Progenitor cell of endocrine pancreas (in vitro differentiated cells): Measurements from ENCODE around the gene ETV3L. TPM values are rescaled to one million over a fixed set of nuclear protein-coding genes. Genes with fewer than 3 reads are reported as not detected.
A peak's percentile ranks its signal among the peaks of the same experiment; 100 is the strongest.

Experiments
- DNase-seq: peaks from one replicate; pipeline ENCODE4 v3.0.0; 2021; ENCODE audit warnings: low spot score; ENCODE audit not compliant: unreplicated experiment
- H3K27ac Mint-ChIP-seq: 2 replicates; pipeline ENCODE4 v1.8.0; 2021; ENCODE audit warnings: mild to moderate bottlenecking, moderate library complexity, mixed read lengths
- H3K27me3 Mint-ChIP-seq: 2 replicates; pipeline ENCODE4 v1.8.0; 2021; ENCODE audit warnings: mixed read lengths
- H3K36me3 Mint-ChIP-seq: 2 replicates; pipeline ENCODE4 v1.8.0; 2022; ENCODE audit warnings: mixed read lengths; ENCODE audit not compliant: insufficient read depth
- H3K4me1 Mint-ChIP-seq: 2 replicates; pipeline ENCODE4 v1.8.0; 2021; ENCODE audit warnings: low read depth, mixed read lengths
- H3K4me3 Mint-ChIP-seq: 2 replicates; pipeline ENCODE4 v1.8.0; 2021; ENCODE audit warnings: low read depth, mild to moderate bottlenecking, moderate library complexity, mixed read lengths
- H3K9me3 Mint-ChIP-seq: 2 replicates; pipeline ENCODE4 v1.8.0; 2021; ENCODE audit warnings: low read depth, mixed read lengths
- total RNA-seq: library from RNA; stranded (reverse); gene quantifications from 2 replicates; pipeline ENCODE4 v1.2.1, GENCODE V29; 2021
- TF ChIP-seq, protein P1 (sequence below): fragments of 200-600 bp; sonication (generic); IDR thresholded peaks from one replicate; pipeline ENCODE4 v1.5.0; 2021; ENCODE audit warnings: antibody characterized with exemption, mild to moderate bottlenecking; ENCODE audit not compliant: unreplicated experiment

Gene ETV3L
- total RNA-seq, 1 donor from 2014 or later = 0.72 TPM

DNA sequence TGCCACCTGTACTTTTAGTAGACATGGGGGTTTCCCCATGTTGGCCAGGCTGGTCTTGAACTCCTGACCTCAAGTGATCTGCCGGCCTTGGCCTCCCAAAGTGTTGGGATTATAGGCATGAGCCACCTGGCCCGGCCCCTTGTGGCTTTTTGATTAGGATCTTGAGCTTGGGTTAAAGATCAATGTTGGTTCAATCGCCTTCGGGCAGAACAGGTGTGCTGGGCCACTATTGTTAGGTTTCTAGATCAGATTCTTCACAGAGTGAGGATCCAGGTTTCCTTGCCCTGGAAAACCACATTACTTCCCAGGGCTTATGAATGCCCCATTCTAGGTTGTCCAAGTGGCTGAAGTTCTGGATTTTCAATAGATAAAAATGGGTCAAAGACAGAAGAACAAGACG, 32.5 kb upstream of the ETV3L start:
- peaks cover 24% of the 10 kb centered on the region for H3K4me1 Mint-ChIP-seq

DNA sequence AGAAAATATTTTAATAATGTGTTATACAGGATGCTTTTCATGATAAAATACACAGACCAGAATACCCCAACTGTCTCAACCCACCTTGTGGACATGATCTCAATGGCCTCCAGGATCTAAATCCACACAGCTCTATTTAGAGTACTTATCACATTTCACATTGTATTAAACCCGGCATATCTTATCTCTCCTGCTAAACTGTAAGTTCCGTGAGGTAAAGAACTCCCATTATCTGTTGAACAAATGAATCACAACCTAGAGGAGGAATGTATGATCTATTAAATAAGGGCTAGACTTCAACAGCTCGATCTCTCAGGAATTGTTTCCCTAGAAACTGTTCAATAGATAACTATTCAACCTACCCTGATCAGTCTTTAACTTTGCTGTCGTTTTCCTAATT, 31.7 kb upstream of the ETV3L start:
- DNase-seq = no peak
- TF ChIP-seq, protein P1, sequence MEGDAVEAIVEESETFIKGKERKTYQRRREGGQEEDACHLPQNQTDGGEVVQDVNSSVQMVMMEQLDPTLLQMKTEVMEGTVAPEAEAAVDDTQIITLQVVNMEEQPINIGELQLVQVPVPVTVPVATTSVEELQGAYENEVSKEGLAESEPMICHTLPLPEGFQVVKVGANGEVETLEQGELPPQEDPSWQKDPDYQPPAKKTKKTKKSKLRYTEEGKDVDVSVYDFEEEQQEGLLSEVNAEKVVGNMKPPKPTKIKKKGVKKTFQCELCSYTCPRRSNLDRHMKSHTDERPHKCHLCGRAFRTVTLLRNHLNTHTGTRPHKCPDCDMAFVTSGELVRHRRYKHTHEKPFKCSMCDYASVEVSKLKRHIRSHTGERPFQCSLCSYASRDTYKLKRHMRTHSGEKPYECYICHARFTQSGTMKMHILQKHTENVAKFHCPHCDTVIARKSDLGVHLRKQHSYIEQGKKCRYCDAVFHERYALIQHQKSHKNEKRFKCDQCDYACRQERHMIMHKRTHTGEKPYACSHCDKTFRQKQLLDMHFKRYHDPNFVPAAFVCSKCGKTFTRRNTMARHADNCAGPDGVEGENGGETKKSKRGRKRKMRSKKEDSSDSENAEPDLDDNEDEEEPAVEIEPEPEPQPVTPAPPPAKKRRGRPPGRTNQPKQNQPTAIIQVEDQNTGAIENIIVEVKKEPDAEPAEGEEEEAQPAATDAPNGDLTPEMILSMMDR = no peak
- peak overlapping the region; percentile 10 for H3K27ac Mint-ChIP-seq
- no peak overlapping the region for H3K4me3 Mint-ChIP-seq
- H3K36me3 Mint-ChIP-seq = peaks cover 38% of the 10 kb centered on the region
- H3K4me1 Mint-ChIP-seq = peaks cover 15% of the 10 kb centered on the region
- no peaks in the 10 kb centered on the region for H3K9me3 Mint-ChIP-seq
- no peaks in the 10 kb centered on the region for H3K27me3 Mint-ChIP-seq

More for the DNA sequence above, 32.5 kb upstream of the ETV3L start:
- no peak for DNase-seq
- Mint-ChIP-seq H3K27me3 (no peaks in the 10 kb centered on the region), H3K9me3 (no peaks in the 10 kb centered on the region), H3K27ac (no peak overlapping the region), H3K36me3 (peaks cover 40% of the 10 kb centered on the region), H3K4me3 (no peak overlapping the region)
- TF ChIP-seq, protein P1 = no peak

GRCh38 chr1:157124855-157125254, 25.2 kb upstream of the ETV3L start:
- DNase-seq = no peak
- Mint-ChIP-seq H3K9me3 (no peaks in the 10 kb centered on the region), H3K4me1 (no peaks in the 10 kb centered on the region), H3K27me3 (no peaks in the 10 kb centered on the region), H3K36me3 (peaks cover 36% of the 10 kb centered on the region), H3K27ac (peak overlapping the region; percentile 38), H3K4me3 (no peak overlapping the region)
- TF ChIP-seq, protein P1 = no peak

GRCh38 chr1:157119448-157119847, 19.8 kb upstream of the ETV3L start:
- Mint-ChIP-seq H3K4me3 (no peak overlapping the region), H3K36me3 (peaks cover 16% of the 10 kb centered on the region), H3K4me1 (peaks cover 31% of the 10 kb centered on the region), H3K27me3 (no peaks in the 10 kb centered on the region), H3K9me3 (no peaks in the 10 kb centered on the region), H3K27ac (no peak overlapping the region)
- TF ChIP-seq, protein P1 = no peak
- no peak for DNase-seq

DNA sequence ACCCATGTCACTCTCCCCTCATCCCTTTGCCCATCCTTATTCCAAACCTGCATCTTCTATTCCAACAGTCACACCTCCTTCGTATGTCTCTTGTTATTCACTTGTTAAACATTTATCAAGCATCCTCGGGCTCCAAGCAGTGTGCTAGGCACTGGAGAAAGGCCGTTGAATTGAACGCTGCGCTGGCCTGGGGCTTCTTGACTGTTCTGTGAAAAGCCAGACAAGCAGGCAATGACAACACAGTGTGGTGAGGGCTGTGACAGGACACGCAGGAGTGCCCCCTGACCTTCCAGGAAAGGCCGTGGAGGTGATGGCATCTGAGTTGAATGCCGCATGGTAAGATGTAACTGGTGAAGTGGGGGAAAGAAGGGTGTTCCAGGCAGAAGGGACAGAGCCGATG, 19.4 kb upstream of the ETV3L start:
- peak overlapping the region; percentile 77 for H3K27ac Mint-ChIP-seq
- H3K36me3 Mint-ChIP-seq = peaks cover 13% of the 10 kb centered on the region
- H3K4me1 Mint-ChIP-seq = peaks cover 32% of the 10 kb centered on the region
- no peaks in the 10 kb centered on the region for H3K9me3 Mint-ChIP-seq
- DNase-seq = no peak
- TF ChIP-seq, protein P1 = no peak
- no peak overlapping the region for H3K4me3 Mint-ChIP-seq
- no peaks in the 10 kb centered on the region for H3K27me3 Mint-ChIP-seq
